ENCODE data around the gene ZKSCAN1.
"Not testable (repeated sequence)": the region's sequence is repeated elsewhere in the genome, so short reads cannot be mapped to it uniquely, and the experiment has no call there.

The ZKSCAN1 gene

DNA sequence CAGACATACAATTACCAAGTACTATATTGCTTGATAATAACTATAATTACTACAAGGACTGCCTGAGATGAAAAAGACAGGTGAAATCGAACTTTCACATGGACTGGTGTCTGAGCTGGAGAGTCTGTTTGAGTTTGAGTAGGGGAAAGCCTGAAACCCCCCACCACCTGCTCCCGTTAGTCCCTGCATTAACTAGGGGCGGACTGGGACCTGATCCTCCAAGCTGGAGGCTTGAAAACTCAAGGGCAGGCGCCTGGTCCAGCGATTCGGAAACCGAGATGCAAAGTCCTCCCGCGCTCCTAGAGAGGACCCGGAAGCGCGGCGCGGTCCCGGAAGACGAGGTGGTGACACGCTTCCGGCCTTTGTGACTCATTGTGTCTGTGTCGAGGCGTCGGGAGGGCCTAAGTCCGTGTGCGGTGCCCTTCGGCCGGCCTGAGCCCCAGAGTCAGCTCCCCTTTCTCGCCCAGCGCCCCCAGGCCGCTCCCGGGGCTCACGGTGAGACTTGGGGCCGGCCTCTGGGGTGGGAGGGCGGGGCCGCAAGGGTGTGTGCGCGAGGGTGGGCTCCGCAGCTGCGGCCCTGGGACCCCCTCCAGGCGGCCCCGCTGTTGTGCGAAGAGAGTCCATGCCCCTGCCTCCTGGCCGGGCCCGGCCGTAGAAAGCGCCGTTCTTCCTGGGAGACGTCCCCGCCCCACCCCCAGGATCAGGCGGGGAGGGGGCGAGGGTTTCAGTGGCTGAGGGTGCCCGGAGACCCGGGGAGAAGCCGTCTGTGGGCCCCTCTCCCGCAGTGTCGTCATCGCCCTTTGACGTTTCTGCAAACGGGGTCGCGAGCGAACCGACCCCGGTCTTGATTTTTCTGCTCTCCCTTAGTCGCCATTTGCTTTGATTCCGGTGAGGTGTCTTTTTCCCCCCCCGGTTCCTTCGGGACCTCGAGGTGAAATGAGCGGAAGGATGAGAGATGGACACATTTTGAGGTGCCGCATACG lies at the start of gene ZKSCAN1:
ZKSCAN1 (plus strand) TSS at position 365 of the 983 bp plus-strand sequence. CDS start 7,911 bp downstream, outside the sequence.
- Histone ChIP-seq H3K4me1 (ENCODE audit: control insufficient read depth, insufficient read depth, low read length) (0 out of 2 replicates have a peak, but pooled peaks cover 2% of the 10 kb centered on the region), H3K4me3 (ENCODE audit: low read depth, low read length) (peak within 1 kb of the TSS; percentile 94), H3K9me3 (ENCODE audit: control insufficient read depth, insufficient read depth, low read length) (no peaks in the 10 kb centered on the region), H3K27me3 (ENCODE audit: control insufficient read depth, insufficient read depth, low read length) (no peaks in the 10 kb centered on the region), H3K36me3 (ENCODE audit: control insufficient read depth, insufficient read depth, low read length) (peaks cover 7% of the 10 kb centered on the region; the same call in 1 of the 2 replicates), H3K9ac (ENCODE audit: low read depth, low read length) (peak within 1 kb of the TSS; percentile 87), H3K27ac (ENCODE audit: low read depth, low read length) (peak within 1 kb of the TSS; percentile 83)

DNA sequence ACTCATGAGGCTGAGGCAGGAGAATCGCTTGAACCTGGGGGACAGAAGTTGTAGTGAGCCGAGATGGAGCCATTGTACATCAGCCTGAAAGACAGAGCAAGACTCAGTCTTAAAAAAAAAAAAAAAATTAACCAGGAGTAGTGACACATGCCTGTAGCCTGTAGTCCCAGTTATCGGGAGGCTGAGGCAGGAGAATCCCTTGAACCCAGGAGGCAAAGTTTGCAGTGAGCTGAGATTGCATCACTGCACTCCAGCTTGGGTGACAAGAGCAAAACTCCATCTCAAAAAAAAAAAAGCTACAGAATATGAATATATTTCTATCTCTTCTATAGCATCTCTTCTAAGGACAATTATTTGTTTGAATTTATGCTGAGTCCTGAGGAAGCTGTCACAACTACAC lies 46.1 kb upstream of the ZKSCAN1 start:
- H3K9ac ChIP-seq (ENCODE audit: low read depth, low read length) = no peak overlapping the region
- no peaks in the 10 kb centered on the region for H3K9me3 ChIP-seq (ENCODE audit: control insufficient read depth, insufficient read depth, low read length)
- H3K27ac ChIP-seq (ENCODE audit: low read depth, low read length) = no peak overlapping the region
- no peaks in the 10 kb centered on the region; the same call in 1 of the 2 replicates for H3K27me3 ChIP-seq (ENCODE audit: control insufficient read depth, insufficient read depth, low read length)
- H3K4me1 ChIP-seq (ENCODE audit: control insufficient read depth, insufficient read depth, low read length) = no peaks in the 10 kb centered on the region
- H3K36me3 ChIP-seq (ENCODE audit: control insufficient read depth, insufficient read depth, low read length) = no peaks in the 10 kb centered on the region
- no peak overlapping the region for H3K4me3 ChIP-seq (ENCODE audit: low read depth, low read length)

DNA sequence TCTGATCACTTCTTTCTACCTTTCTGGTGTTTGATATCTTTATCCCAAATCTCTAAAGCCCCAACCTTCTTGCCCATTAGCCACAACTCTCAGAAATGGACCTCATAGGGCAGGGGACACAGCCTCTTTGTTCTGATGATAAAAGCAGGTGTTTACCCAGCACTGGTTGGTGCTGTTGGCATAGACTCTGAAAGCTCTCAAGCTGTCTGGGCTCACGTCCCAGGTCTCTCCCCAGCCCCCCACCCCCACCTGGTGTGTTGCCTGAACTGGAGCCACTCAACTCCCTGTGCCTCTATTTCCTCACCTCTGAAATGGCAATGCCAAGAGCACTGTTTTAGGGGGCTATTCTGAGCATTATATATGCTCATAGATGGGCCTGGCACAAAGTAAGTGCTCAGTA lies 45.6 kb upstream of the ZKSCAN1 start:
- H3K27me3 ChIP-seq (ENCODE audit: control insufficient read depth, insufficient read depth, low read length); H3K9me3 ChIP-seq (ENCODE audit: control insufficient read depth, insufficient read depth, low read length); H3K27ac ChIP-seq (ENCODE audit: low read depth, low read length); H3K4me1 ChIP-seq (ENCODE audit: control insufficient read depth, insufficient read depth, low read length); H3K9ac ChIP-seq (ENCODE audit: low read depth, low read length); H3K36me3 ChIP-seq (ENCODE audit: control insufficient read depth, insufficient read depth, low read length); H3K4me3 ChIP-seq (ENCODE audit: low read depth, low read length): not testable (repeated sequence)

DNA sequence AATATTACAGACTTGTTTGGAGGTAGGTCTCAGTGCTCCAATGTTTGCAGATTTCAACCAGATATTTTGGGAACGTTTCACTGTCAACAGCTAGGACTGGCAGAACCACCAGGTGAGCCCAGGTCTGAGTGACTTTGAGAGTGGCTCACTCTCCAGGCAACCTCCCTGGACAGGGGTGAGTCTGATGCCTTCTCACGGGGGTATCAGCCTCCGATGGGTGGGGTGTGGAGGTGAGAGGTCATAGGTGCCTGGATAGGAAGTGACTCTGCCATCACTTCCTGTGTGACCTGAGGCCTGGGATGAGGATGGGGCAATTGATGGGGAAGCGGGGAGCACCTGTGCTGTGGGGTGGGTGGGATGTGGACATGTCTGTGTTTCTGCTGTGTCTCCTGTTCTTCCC lies 44.2 kb upstream of the ZKSCAN1 start:
- Histone ChIP-seq H3K4me3 (ENCODE audit: low read depth, low read length) (no peak overlapping the region), H3K9me3 (ENCODE audit: control insufficient read depth, insufficient read depth, low read length) (no peaks in the 10 kb centered on the region), H3K27me3 (ENCODE audit: control insufficient read depth, insufficient read depth, low read length) (no peaks in the 10 kb centered on the region; the same call in 1 of the 2 replicates), H3K36me3 (ENCODE audit: control insufficient read depth, insufficient read depth, low read length) (no peaks in the 10 kb centered on the region), H3K9ac (ENCODE audit: low read depth, low read length) (no peak overlapping the region), H3K27ac (ENCODE audit: low read depth, low read length) (no peak overlapping the region), H3K4me1 (ENCODE audit: control insufficient read depth, insufficient read depth, low read length) (no peaks in the 10 kb centered on the region)

DNA sequence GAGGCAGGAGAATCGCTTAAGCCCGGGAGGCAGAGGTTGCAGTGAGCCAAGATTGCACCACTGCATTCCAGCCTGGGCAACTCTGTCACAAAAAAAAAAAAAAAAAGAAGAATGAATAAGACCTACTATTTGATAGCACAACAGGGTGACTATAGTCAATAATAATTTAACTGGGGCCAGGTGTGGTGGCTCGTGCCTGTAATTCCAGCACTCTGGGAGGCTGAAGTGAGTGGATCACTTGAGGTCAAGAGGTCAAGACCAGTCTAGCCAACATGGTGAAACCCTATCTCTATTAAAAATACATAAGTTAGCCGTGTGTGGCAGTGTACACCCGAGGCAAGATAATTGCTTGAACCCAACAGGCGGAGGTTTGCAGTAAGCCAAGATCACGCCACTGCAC lies 41.6 kb upstream of the ZKSCAN1 start:
- not testable (repeated sequence) for H3K9me3 ChIP-seq (ENCODE audit: control insufficient read depth, insufficient read depth, low read length); H3K36me3 ChIP-seq (ENCODE audit: control insufficient read depth, insufficient read depth, low read length); H3K27ac ChIP-seq (ENCODE audit: low read depth, low read length)

DNA sequence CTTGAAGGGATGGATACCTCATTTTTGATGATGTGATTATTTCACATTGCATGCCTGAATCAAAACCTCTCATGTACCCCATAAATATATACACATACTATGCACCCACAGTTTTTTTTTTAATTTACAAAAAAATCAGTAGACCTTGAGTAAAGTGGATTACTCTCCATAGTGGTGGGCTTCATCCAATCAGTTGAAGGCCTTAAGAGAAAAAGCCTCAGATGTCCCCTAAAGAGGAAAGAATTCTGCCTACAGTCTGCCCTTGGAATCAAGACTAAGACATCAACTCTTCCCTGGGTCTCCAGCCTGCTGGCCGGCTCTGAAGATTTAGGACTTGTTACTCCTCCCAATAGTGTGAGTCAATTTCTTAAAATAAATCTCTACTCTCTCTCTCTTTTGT lies 40.7 kb upstream of the ZKSCAN1 start:
- no peaks in the 10 kb centered on the region for H3K4me1 ChIP-seq (ENCODE audit: control insufficient read depth, insufficient read depth, low read length)
- H3K27ac ChIP-seq (ENCODE audit: low read depth, low read length) = no peak overlapping the region
- no peak overlapping the region for H3K4me3 ChIP-seq (ENCODE audit: low read depth, low read length)
- no peaks in the 10 kb centered on the region for H3K9me3 ChIP-seq (ENCODE audit: control insufficient read depth, insufficient read depth, low read length)
- no peaks in the 10 kb centered on the region for H3K36me3 ChIP-seq (ENCODE audit: control insufficient read depth, insufficient read depth, low read length)
- no peak overlapping the region for H3K9ac ChIP-seq (ENCODE audit: low read depth, low read length)
- H3K27me3 ChIP-seq (ENCODE audit: control insufficient read depth, insufficient read depth, low read length) = no peaks in the 10 kb centered on the region

More for the DNA sequence above, 41.6 kb upstream of the ZKSCAN1 start:
- not testable (repeated sequence) for H3K4me3 ChIP-seq (ENCODE audit: low read depth, low read length); H3K9ac ChIP-seq (ENCODE audit: low read depth, low read length); H3K27me3 ChIP-seq (ENCODE audit: control insufficient read depth, insufficient read depth, low read length); H3K4me1 ChIP-seq (ENCODE audit: control insufficient read depth, insufficient read depth, low read length)

DNA sequence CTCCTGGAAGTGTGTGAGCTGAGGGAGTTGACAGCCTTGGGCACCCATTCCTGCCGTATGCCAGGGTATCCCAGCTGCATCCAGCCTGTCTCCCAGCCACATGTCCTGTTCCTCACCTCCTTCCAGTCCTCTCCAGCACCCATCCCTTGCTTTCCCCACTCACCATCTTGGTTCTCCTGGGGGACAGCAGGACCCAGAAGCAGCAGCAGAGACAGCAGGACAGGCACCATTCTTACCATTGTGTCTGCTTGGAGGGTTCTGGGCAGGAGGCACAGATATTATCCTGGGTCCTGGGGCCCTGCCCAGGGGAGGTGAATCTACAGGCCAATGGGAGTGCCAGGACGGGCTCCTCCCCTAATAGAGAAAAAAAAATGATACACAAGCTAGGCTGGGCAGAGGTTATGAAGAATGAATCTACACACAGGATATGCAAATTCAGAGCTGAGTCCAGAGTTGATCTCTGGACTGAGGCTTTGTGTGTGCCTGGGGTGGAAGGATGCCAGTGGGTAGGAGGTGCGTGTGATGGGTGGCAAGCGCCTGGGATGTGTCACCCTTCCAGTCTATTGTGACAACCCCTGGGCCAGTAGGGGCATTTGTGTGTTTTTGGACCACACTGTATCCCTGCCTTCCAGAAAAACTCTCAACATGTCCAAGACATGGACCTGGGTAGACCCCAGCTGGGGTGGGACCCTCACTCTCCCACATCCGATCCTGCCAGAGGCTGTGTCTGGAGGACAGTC lies 39.4 kb upstream of the ZKSCAN1 start, which contains the start of gene AZGP1:
AZGP1 (minus strand) TSS at position 250 of the 740 bp plus-strand sequence; CDS start at position 239, 11 bp downstream.
- H3K27ac ChIP-seq (ENCODE audit: low read depth, low read length) = no peak within 1 kb of the TSS
- H3K36me3 ChIP-seq (ENCODE audit: control insufficient read depth, insufficient read depth, low read length) = no peaks in the 10 kb centered on the region
- H3K9ac ChIP-seq (ENCODE audit: low read depth, low read length) = no peak within 1 kb of the TSS
- H3K27me3 ChIP-seq (ENCODE audit: control insufficient read depth, insufficient read depth, low read length) = no peaks in the 10 kb centered on the region
- no peaks in the 10 kb centered on the region for H3K4me1 ChIP-seq (ENCODE audit: control insufficient read depth, insufficient read depth, low read length)
- H3K9me3 ChIP-seq (ENCODE audit: control insufficient read depth, insufficient read depth, low read length) = no peaks in the 10 kb centered on the region
- H3K4me3 ChIP-seq (ENCODE audit: low read depth, low read length) = no peak within 1 kb of the TSS

DNA sequence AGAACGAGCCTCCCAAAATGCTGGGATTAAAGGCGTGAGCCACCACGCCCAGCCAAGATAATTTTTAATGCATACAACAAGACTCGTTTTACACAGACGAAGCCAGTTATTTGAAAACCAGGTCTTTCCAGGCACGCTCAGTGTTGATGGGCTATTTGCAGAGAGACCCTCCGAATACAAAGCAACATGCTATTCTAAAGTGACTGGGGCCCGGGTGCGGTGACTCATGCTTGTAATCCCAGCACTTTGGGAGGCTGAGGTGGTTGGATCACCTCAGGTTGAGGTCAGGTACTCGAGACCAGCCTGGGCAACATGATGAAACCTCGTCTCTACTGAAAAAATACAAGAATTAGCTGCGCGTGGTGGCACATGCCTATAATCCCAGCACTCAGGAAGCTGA lies 38.8 kb upstream of the ZKSCAN1 start:
- H3K4me1 ChIP-seq (ENCODE audit: control insufficient read depth, insufficient read depth, low read length) = no peaks in the 10 kb centered on the region
- no peaks in the 10 kb centered on the region for H3K27me3 ChIP-seq (ENCODE audit: control insufficient read depth, insufficient read depth, low read length)
- H3K9me3 ChIP-seq (ENCODE audit: control insufficient read depth, insufficient read depth, low read length) = no peaks in the 10 kb centered on the region
- H3K9ac ChIP-seq (ENCODE audit: low read depth, low read length) = no peak overlapping the region
- no peak overlapping the region for H3K27ac ChIP-seq (ENCODE audit: low read depth, low read length)
- no peak overlapping the region for H3K4me3 ChIP-seq (ENCODE audit: low read depth, low read length)
- H3K36me3 ChIP-seq (ENCODE audit: control insufficient read depth, insufficient read depth, low read length) = no peaks in the 10 kb centered on the region

DNA sequence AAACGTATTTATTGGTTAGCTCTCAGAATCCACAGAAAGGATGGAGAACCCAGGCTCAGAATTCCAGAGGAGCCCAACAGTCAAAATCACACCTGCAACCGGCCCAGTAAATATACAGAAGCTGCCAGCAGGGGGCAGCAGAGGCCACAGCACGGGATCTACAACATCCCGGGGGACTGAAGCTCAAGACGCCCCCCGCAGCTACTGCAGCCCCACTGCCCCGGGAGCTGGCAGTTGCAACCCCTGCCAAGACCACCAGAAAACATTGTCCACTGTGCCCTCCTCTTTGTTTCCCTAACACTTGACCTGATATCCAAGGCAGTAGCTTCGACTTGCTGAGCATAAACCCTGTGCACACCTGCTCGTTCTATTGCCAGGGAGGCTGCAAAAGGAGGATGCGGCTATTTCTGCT lies 35.6 kb upstream of the ZKSCAN1 start:
- H3K36me3 ChIP-seq (ENCODE audit: control insufficient read depth, insufficient read depth, low read length); H3K27me3 ChIP-seq (ENCODE audit: control insufficient read depth, insufficient read depth, low read length); H3K4me1 ChIP-seq (ENCODE audit: control insufficient read depth, insufficient read depth, low read length); H3K27ac ChIP-seq (ENCODE audit: low read depth, low read length); H3K4me3 ChIP-seq (ENCODE audit: low read depth, low read length); H3K9ac ChIP-seq (ENCODE audit: low read depth, low read length); H3K9me3 ChIP-seq (ENCODE audit: control insufficient read depth, insufficient read depth, low read length): not testable (repeated sequence)

DNA sequence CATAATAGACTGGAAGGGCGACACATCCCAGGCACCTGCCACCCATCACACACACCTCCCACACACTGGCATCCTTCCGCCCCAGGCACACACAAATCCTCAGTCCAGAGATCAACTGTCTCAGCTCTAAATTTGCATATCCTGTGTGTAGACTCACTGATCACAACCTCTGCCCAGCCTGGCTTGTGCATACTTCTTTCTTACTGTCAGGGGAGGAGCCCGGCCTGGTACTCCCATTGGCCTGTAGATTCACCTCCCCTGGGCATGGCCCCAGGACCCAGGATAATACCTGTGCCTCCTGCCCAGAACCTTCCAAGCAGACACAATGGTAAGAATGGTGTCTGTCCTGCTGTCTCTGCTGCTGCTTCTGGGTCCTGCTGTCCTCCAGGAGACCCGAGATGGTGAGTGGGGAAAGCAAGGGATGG lies 34.9 kb upstream of the ZKSCAN1 start:
- H3K4me1 ChIP-seq (ENCODE audit: control insufficient read depth, insufficient read depth, low read length); H3K4me3 ChIP-seq (ENCODE audit: low read depth, low read length); H3K27ac ChIP-seq (ENCODE audit: low read depth, low read length); H3K36me3 ChIP-seq (ENCODE audit: control insufficient read depth, insufficient read depth, low read length); H3K9ac ChIP-seq (ENCODE audit: low read depth, low read length); H3K27me3 ChIP-seq (ENCODE audit: control insufficient read depth, insufficient read depth, low read length); H3K9me3 ChIP-seq (ENCODE audit: control insufficient read depth, insufficient read depth, low read length): not testable (repeated sequence)

DNA sequence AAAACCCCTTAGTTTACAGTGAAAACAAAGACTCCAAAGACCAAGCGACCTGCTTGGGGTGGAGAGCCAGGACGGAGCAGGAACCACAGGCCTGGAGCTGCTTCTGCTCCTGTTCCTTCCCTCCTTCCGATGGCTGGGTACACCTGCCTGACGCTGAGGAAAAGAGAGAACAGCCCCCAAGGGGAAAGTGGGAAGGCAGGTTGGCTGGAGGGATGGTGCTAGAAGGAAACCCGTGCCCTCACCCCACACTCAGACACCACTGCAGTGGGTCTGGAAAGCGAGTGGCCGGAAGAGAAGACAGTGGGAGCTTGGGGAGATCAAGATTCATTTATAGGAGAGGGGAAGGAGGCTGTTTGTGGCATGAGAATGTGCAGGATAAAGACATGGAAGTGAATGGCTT lies 34.3 kb upstream of the ZKSCAN1 start:
- not testable (repeated sequence) for H3K9ac ChIP-seq (ENCODE audit: low read depth, low read length); H3K27ac ChIP-seq (ENCODE audit: low read depth, low read length)

More for the DNA sequence above, 34.3 kb upstream of the ZKSCAN1 start:
- not testable (repeated sequence) for H3K9me3 ChIP-seq (ENCODE audit: control insufficient read depth, insufficient read depth, low read length); H3K4me3 ChIP-seq (ENCODE audit: low read depth, low read length); H3K36me3 ChIP-seq (ENCODE audit: control insufficient read depth, insufficient read depth, low read length); H3K4me1 ChIP-seq (ENCODE audit: control insufficient read depth, insufficient read depth, low read length); H3K27me3 ChIP-seq (ENCODE audit: control insufficient read depth, insufficient read depth, low read length)
